ENCODE results near the gene CACNB1. TPM values are rescaled to one million over a fixed set of nuclear protein-coding genes. Genes with fewer than 3 reads are reported as not detected.

Gene CACNB1
- total RNA-seq, 2 donors from 2014 or later = 3.4 to 17.8 TPM

GRCh38 chr17:39212841-39213480, 15.5 kb upstream of the CACNB1 start:
- no peaks in the 10 kb centered on the region for H3K36me3 ChIP-seq
- intact Hi-C loops (cut with DNase I) = no loop called here
- no peaks in the 10 kb centered on the region for H3K9me3 ChIP-seq
- H3K4me1 ChIP-seq (replicated peaks) = peaks cover 17% of the 10 kb centered on the region
- WGBS = 41% methylated on average over 16 of the region's 16 CpGs
- no peak overlapping the region for H3K4me3 ChIP-seq
- TF ChIP-seq POLR2A (IDR thresholded peaks at IDR 0.05) (no peak), POLR2AphosphoS5 (IDR thresholded peaks at IDR 0.05) (peak; percentile 82), CTCF (IDR thresholded peaks at IDR 0.05) (no peak)
- peak; percentile 82 for DNase-seq (ENCODE audit: low spot score)
- H3K27ac ChIP-seq = peak overlapping the region; percentile 4 to 36
- H3K27me3 ChIP-seq (replicated peaks; ENCODE audit: insufficient read depth) = no peaks in the 10 kb centered on the region

- Histone ChIP-seq H3K36me3 (no peaks in the 10 kb centered on the region), H3K27me3 (replicated peaks; ENCODE audit: insufficient read depth) (no peaks in the 10 kb centered on the region), H3K27ac (peak overlapping the region; percentile 26 to 36), H3K9me3 (no peaks in the 10 kb centered on the region), H3K4me1 (replicated peaks) (peaks cover 17% of the 10 kb centered on the region), H3K4me3 (no peak overlapping the region)
- intact Hi-C loops (cut with DNase I) = no loop called here
- 77% methylated on average over 11 of the region's 11 CpGs for WGBS
- DNase-seq (ENCODE audit: low spot score) = no peak
- TF ChIP-seq POLR2AphosphoS5 (IDR thresholded peaks at IDR 0.05) (no peak), POLR2A (IDR thresholded peaks at IDR 0.05) (no peak), CTCF (IDR thresholded peaks at IDR 0.05) (no peak)
Observed at GRCh38 chr17:39212195-39212810, 14.8 kb upstream of the CACNB1 start.

GRCh38 chr17:39210093-39210434, 12.6 kb upstream of the CACNB1 start:
- Histone ChIP-seq H3K4me3 (peak overlapping the region; percentile 18 to 28), H3K4me1 (replicated peaks) (peaks cover 17% of the 10 kb centered on the region), H3K9me3 (no peaks in the 10 kb centered on the region), H3K36me3 (no peaks in the 10 kb centered on the region), H3K27me3 (replicated peaks; ENCODE audit: insufficient read depth) (no peaks in the 10 kb centered on the region), H3K27ac (peak overlapping the region; percentile 59 to 70)
- 18% methylated on average over 22 of the region's 22 CpGs for WGBS
- no peak for DNase-seq (ENCODE audit: low spot score)
- intact Hi-C loops (cut with DNase I) = no loop called here
- TF ChIP-seq CTCF (IDR thresholded peaks at IDR 0.05) (no peak), POLR2A (IDR thresholded peaks at IDR 0.05) (no peak), POLR2AphosphoS5 (IDR thresholded peaks at IDR 0.05) (no peak)

- Histone ChIP-seq H3K36me3 (peaks cover under 1 to 4% of the 10 kb centered on the region in 2 donors), H3K4me1 (replicated peaks) (peaks cover 17% of the 10 kb centered on the region), H3K4me3 (peak overlapping the region; percentile 18 to 28), H3K9me3 (no peaks in the 10 kb centered on the region), H3K27me3 (replicated peaks; ENCODE audit: insufficient read depth) (no peaks in the 10 kb centered on the region), H3K27ac (peak overlapping the region; percentile 59 to 70)
- TF ChIP-seq CTCF (IDR thresholded peaks at IDR 0.05) (peak in 1 of 4 experiments; percentile 5), POLR2AphosphoS5 (IDR thresholded peaks at IDR 0.05) (peak; percentile 94), POLR2A (IDR thresholded peaks at IDR 0.05) (peak; percentile 67)
- intact Hi-C loops (cut with DNase I) = loop anchor here (5.0 kb wide), 1 partner anchor 33 kb away; no protein-coding TSS in a partner anchor
- under 1% methylated on average over 34 of the region's 39 CpGs for WGBS
- DNase-seq (ENCODE audit: low spot score) = peak; percentile 94
Observed at GRCh38 chr17:39209317-39210092, 12.0 kb upstream of the CACNB1 start.
